Mesodermal cell (in vitro differentiated cells): ENCODE measurements around the gene ZNF385B.

Experiments used
- H3K27ac ChIP-seq: 2 replicates; pipeline ENCODE4 v1.7.0; 2013; ENCODE audit warnings: mild to moderate bottlenecking, low read depth, low read length, moderate library complexity; ENCODE audit not compliant: severe bottlenecking
- H3K36me3 ChIP-seq: 2 replicates; pipeline ENCODE4 v1.7.1; 2013; ENCODE audit warnings: mild to moderate bottlenecking, low read length, moderate library complexity; ENCODE audit not compliant: control insufficient read depth, insufficient read depth
- H3K4me1 ChIP-seq: one replicate; pipeline ENCODE4 v1.7.1; 2013; ENCODE audit warnings: mild to moderate bottlenecking, low read length; ENCODE audit not compliant: insufficient read depth, control insufficient read depth, poor library complexity, severe bottlenecking
- H3K4me3 ChIP-seq: 2 replicates; pipeline ENCODE4 v1.7.0; 2013; ENCODE audit warnings: low read length, control low read depth, mild to moderate bottlenecking; ENCODE audit not compliant: insufficient read depth, poor library complexity, severe bottlenecking; ENCODE audit errors: extremely low read depth
- H3K9me3 ChIP-seq: 2 replicates; pipeline ENCODE4 v1.7.1; 2013; ENCODE audit warnings: mild to moderate bottlenecking, low read length, moderate library complexity; ENCODE audit not compliant: control insufficient read depth
- WGBS, 2 experiments: methylation state at CpG; one replicate each; pipeline ENCODE4 v1.1.5; 2013; ENCODE audit warnings: missing lambda C conversion rate in 2 of 2; ENCODE audit not compliant: insufficient coverage in 2 of 2; 5-methylcytosine and 5-hydroxymethylcytosine counted together

Gene ZNF385B

DNA sequence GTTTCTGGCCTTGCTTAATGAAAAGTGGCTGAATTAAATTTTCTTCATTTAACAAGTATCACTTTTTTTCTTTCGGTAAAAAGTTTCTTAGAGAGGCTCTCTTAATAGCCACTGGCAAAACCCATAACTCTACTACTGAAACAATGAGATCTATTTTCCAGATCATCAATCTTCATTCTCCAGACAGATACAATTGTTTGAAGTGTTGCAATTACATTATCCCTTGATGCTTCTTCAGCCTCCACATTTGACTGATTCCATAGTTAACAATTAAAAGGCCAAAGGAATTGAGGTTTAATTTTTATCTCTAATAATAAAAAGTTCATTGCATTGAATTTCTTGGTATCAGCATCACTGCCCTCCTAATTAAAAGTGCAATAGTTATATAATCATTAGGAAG, 176.3 kb downstream of the ZNF385B start:
- WGBS, 2 experiments, result no CpG with 5 or more reads among the region's 1 CpG
- Histone ChIP-seq H3K36me3 (no peaks in the 10 kb centered on the region), H3K27ac (no peak overlapping the region), H3K4me1 (no peaks in the 10 kb centered on the region), H3K4me3 (no peak overlapping the region), H3K9me3 (no peaks in the 10 kb centered on the region)

DNA sequence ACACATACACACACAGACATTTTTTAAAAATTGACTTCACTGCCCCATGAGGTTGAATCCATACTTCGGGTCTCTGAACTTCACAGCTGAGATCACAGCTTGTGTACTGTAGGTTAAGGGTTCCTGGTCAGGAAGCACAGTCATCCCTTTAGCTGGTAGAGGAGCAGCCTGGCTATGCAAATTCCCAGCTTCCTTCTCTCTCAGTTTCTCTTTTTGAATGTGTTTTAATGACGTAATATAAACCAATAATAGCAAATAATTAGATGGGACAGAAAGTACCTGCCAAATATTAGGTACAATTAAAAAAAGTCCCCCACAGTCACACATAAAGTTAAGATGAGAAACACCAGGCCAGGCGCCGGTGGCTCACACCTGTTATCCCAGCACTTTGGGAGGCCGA, 178.7 kb downstream of the ZNF385B start:
- Histone ChIP-seq H3K9me3 (no peaks in the 10 kb centered on the region), H3K27ac (no peak overlapping the region), H3K36me3 (no peaks in the 10 kb centered on the region), H3K4me3 (no peak overlapping the region), H3K4me1 (no peaks in the 10 kb centered on the region)
- 100% methylated on average over 1 of the region's 5 CpGs; no CpG with 5 or more reads in 1 of the 2 experiments for WGBS, 2 experiments

DNA sequence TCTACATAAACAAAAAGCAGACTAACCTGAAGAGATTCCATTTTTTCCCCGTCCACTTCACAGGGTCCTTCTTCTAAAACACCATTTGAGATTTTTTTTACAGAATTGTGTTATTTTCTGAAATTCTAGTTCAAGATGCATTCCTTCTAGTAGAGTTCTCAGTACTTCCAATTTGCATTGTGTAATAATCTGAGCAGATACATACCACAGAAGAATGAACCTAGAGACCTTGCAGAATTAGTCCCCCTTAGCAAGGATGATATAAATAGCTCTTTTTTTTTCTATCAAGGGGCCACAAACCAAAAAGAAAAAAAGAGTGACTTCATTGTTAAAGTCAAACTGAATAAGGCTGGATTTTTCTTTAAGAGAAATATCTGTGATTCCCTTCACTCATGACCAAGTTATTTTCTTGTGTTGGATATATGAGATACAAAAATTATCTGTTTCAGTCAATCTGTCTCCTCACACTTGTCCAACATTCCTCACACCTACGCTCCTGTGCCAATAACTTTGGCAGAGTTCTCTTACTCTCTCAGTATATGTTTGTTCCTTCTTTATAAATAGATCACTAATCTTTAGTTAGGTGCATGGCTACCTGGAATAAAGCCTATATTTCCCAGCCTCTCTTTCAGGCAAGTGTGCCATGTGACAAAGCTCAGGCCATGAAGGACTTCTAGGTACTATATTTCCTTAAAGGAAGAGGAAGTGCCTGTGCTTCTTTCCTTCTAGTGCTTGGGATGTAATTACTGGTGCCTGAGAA, 183.5 kb downstream of the ZNF385B start:
- Histone ChIP-seq H3K36me3 (no peaks in the 10 kb centered on the region), H3K27ac (no peak overlapping the region)
- WGBS, 2 experiments, result no CpG with 5 or more reads among the region's 2 CpGs

DNA sequence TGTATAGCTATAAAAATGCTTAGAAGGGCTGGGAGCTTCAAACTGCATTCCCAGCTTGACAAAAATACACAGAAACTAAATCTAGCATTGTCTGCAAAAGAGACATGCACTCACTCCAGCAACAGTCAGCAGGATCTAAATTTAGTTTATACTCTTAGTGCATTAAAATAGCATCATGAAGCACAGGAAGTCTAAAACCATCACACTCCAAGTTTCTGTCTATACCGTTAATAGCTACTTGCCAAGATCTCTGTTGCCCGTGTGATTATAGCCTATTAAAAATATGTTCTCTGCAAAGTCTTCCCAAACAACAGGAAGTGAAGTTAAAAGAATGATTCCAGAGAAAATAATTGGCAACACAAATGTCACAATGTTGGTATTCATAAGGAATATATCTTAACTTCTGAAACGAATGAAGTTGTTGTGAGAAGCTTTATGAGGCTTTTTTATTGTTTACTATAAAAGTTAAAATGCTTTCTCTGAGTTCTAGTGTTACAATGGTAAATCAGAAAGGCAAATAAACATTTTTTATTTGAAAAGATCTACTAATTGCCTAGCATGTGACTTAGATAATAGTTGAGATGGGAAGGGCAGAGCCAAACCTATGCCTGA, 184.2 kb downstream of the ZNF385B start:
- no CpG with 5 or more reads among the region's 3 CpGs for WGBS, 2 experiments
- no peaks in the 10 kb centered on the region for H3K4me1 ChIP-seq
- H3K4me3 ChIP-seq, result no peak overlapping the region
- no peaks in the 10 kb centered on the region for H3K36me3 ChIP-seq
- H3K9me3 ChIP-seq, result no peaks in the 10 kb centered on the region
- H3K27ac ChIP-seq, result no peak overlapping the region

More for the DNA sequence above, 183.5 kb downstream of the ZNF385B start:
- Histone ChIP-seq H3K4me3 (no peak overlapping the region), H3K4me1 (no peaks in the 10 kb centered on the region), H3K9me3 (no peaks in the 10 kb centered on the region)

DNA sequence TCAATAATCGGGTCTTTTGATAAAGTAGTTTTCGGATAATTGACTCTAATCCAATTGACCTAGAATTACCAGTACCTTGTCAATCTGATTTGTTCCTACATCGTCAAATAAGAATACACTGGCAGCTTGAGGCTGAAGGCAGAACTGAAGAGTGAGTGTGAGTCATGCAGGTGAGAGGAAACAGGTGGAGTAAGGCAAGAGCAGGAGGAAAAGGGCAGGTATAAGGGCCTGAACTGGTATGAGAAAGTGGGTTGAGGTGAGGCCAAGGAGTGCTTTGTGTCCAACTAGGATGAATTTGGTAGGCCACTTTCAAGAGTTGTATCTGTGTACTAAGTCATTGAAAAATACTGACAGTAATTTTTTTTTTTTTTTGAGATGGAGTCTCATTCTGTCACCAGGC, 186.0 kb downstream of the ZNF385B start:
- H3K4me3 ChIP-seq, result no peak overlapping the region
- no peaks in the 10 kb centered on the region for H3K36me3 ChIP-seq
- 75% methylated on average over 2 of the region's 3 CpGs; no CpG with 5 or more reads in 1 of the 2 experiments for WGBS, 2 experiments
- H3K4me1 ChIP-seq, result no peaks in the 10 kb centered on the region
- H3K9me3 ChIP-seq, result no peaks in the 10 kb centered on the region
- H3K27ac ChIP-seq, result no peak overlapping the region

DNA sequence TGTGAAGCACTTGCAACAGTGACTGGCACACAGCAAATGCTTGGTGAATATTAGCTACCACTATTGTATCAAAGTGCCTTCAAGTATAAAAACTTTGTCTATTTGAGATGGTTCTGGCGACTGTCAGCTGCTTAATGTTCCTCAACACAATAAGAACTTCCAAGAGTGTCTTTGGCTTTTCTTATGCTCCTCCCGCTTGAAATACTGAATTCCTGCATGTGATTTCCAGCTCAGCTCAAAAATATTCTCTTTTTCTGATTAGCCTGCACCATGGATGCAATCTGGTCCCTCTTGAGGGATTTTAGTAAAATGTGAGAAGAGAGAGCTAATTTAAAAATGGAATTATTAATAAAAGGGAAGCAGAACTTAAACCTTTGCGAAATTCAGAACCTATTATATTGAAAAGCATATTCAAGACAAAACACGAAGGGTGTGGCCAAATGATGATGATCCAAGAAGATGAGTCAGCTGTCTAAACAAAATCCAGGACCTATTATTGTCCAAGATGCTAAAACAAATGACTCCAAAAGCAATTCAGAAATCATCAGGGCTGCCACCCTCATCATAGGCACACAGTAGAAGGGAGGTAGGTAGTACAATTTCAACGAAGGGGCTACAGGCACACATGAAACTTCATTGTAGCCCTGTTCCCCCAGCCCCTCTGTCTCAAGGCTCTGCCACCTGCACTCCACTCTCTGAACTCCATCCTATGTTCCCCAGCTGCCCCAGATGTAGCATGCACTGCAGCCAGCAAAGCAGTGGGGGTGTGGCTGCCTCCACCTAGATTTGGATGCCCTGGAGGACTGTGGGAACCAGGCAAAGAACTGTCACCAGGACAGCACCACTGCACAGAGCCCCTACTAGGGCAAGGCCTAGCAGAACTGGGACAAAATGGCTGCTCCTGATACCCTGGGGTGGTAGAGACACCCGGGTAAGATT, 190.1 kb downstream of the ZNF385B start:
- Histone ChIP-seq H3K9me3 (no peaks in the 10 kb centered on the region), H3K27ac (no peak overlapping the region), H3K4me1 (no peaks in the 10 kb centered on the region), H3K36me3 (no peaks in the 10 kb centered on the region), H3K4me3 (no peak overlapping the region)
- 93 to 97% methylated on average over 2 to 3 of the region's 6 CpGs for WGBS, 2 experiments

DNA sequence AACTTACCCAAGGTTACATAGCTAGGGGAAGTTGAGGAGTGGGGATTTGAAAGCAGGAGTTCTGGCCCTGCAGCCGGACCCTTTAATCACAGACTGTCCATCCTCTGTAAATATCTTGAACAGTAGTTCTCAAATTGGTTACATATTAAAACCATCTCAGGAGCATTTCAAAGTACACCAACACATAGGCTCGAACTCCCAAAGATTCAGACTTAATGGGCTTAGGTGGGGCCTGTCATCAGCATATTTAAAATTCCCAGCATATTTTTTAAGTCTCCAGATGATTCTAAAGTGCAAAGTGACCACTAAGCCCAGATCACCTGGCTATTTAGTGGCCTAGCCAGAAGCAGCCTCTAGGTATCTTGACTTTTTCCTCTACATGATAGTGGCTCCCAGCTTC, 192.2 kb downstream of the ZNF385B start:
- Histone ChIP-seq H3K4me1 (no peaks in the 10 kb centered on the region), H3K9me3 (no peaks in the 10 kb centered on the region), H3K27ac (no peak overlapping the region), H3K36me3 (no peaks in the 10 kb centered on the region), H3K4me3 (no peak overlapping the region)
- 90 to 100% methylated on average over 1 to 2 of the region's 2 CpGs for WGBS, 2 experiments

DNA sequence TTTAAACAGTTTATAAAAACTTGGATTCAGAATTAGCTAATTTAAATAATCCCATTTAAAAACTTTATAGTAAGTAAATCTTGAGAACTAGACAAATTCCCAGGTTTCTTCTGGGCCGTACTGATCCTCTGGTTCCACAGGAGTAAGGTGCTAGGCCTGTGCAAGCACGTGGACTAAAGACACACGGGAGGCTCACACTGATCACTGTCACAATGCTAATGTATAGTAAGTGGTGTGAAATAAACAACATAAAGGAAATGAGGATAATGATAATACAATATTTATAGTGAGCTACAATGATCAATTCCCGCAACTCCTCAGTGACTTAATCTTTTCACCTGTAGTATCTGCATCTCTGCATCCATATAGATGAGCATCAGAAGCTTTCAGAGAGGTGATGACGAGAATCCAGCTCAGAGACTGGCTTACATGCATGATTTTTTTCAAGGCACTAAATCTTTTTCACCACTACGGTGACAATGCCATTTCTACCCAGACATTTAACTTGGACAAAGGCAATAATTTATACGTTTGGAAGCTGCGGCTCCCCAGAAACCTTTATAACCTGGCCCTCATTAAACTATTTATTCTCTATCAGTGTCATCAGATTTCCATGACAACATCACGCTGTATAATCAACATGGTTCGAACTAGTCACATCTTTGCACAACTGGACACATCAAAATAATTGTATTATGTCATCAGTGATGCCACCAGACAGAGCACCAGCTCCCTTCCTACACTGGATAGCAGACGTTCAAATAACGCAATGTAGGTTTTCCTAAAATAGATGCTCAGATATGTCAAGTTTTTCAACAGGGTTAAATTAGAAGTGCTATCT, 196.2 kb downstream of the ZNF385B start:
- Histone ChIP-seq H3K4me3 (no peak overlapping the region), H3K27ac (no peak overlapping the region), H3K36me3 (no peaks in the 10 kb centered on the region), H3K4me1 (no peaks in the 10 kb centered on the region), H3K9me3 (no peaks in the 10 kb centered on the region)
- WGBS, 2 experiments, result 92 to 94% methylated on average over 7 to 10 of the region's 12 CpGs

DNA sequence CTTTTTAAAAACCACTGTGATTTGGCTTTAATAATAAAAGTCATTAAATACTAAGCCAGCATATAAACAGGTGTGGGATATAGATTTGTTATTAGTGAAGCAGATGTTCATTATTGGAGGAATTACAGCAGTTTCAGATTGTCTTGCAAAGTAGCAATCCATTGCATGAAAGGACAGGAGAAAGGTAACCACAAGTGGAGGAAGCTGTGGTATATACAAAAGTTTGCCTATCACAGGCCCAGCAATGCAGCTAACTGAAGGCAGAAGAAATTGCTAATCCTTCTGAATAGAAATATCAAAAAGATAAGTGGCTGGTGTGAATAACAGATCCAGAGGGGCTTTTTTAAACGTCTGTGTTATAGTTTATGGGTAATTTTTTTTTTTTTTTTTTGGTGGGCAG, 199.4 kb downstream of the ZNF385B start:
- WGBS, 2 experiments, result 63% methylated on average over 1 of the region's 1 CpG; no CpG with 5 or more reads in 1 of the 2 experiments

DNA sequence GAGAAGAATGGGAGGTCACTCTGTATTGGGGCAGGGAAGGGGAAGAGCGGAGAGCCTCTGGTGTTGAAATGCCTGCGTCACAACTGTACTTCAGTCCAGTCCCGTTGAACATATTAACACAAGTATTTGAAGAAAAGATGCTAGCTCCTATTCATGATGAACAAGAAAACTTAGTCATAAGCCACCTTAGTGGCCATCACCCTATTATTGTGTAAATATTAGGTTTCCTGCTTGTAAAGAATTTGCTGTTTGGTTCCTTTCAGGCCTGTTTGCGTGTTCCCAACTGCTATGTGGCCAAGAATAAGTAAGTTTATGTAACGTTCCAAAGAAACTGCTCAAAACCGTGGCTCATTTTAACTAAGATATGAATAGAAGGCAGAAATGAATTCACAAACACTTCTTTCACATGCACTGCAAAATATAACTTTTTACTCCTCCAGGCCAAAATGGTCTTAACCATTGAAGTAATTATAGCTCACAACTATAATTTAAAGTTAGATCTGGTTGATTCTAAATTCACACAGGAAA, 204.3 kb downstream of the ZNF385B start:
- no peaks in the 10 kb centered on the region for H3K36me3 ChIP-seq
- WGBS, 2 experiments, result 87 to 100% methylated on average over 2 to 4 of the region's 6 CpGs
- no peaks in the 10 kb centered on the region for H3K4me1 ChIP-seq
- H3K9me3 ChIP-seq, result no peaks in the 10 kb centered on the region
- H3K27ac ChIP-seq, result no peak overlapping the region
- H3K4me3 ChIP-seq, result no peak overlapping the region

More for the DNA sequence above, 199.4 kb downstream of the ZNF385B start:
- H3K4me1 ChIP-seq, result no peaks in the 10 kb centered on the region
- no peaks in the 10 kb centered on the region for H3K9me3 ChIP-seq
- no peak overlapping the region for H3K4me3 ChIP-seq
- H3K27ac ChIP-seq, result no peak overlapping the region
- H3K36me3 ChIP-seq, result no peaks in the 10 kb centered on the region
